K562 (cell line): ENCODE measurements around the gene FAM114A1. TPM values are rescaled to one million over a fixed set of nuclear protein-coding genes. Genes with fewer than 3 reads are reported as not detected.

Experiments
- ATAC-seq: fragments of 200-7000 bp; cut with Tn5 transposase; 3 replicates; pipeline ENCODE4 v1.9.1; 2020; ENCODE audit warnings: moderate library complexity
- BruUV-seq: library from RNA; stranded (reverse); fragments of 400-500 nt; replicated peaks from 2 replicates; lab custom pipeline; 2021; lab: Mats Ljungman, UMichigan
- CTCF ChIA-PET: fragments of 300-600 bp; formaldehyde crosslinking; extraction: SDS; loops from one replicate; lab custom pipeline; 2021; ENCODE audit warnings: low intra/inter-chr PET ratio; lab: Yijun Ruan, JAX
- POLR2A ChIA-PET: fragments of 300-600, 350-650 bp; sonication (Branson Sonifier 250); formaldehyde crosslinking; extraction: SDS; loops from one replicate; lab custom pipeline; 2021; ENCODE audit warnings: antibody characterized with exemption, inconsistent platforms; lab: Yijun Ruan, JAX
- DNase-seq, 4 experiments: peaks; one replicate each; pipeline versions ENCODE4 v3.0.0 to v3.0.0-alpha.2; 2011 to 2018; ENCODE audit warnings: low spot score in 3 of 4, mixed read lengths in 3 of 4; ENCODE audit errors: extremely low read depth in 1 of 4
- FAIRE-seq: peaks from 2 replicates; lab custom pipeline; 2011; peaks lifted over from hg19 to GRCh38; lab: Jason Lieb, UNC
- H2AFZ ChIP-seq: 2 replicates; pipeline ENCODE4 v1.6.0; 2011; ENCODE audit warnings: low read depth, low read length, control low read depth, inconsistent platforms
- H3K27ac ChIP-seq: fragments of 200-600 bp; 3 replicates; pipeline ENCODE4 v1.8.0; 2011; ENCODE audit warnings: low read depth, mild to moderate bottlenecking, control low read depth, inconsistent platforms, low read length, moderate library complexity, mixed read lengths; ENCODE audit errors: extremely low read depth
- H3K27me3 ChIP-seq, 2 experiments: fragments of 300-600 bp in 1 of 2; 2 replicates in 1 of 2; 3 replicates in 1 of 2; pipeline versions ENCODE4 v1.6.0 to v1.8.0; 2011; ENCODE audit warnings: inconsistent platforms in 2 of 2, low read length in 2 of 2, mild to moderate bottlenecking in 1 of 2, mixed read lengths in 1 of 2, moderate library complexity in 1 of 2; ENCODE audit not compliant: control insufficient read depth in 2 of 2, insufficient read depth in 2 of 2
- H3K36me3 ChIP-seq: fragments of 300-600 bp; 3 replicates; pipeline ENCODE4 v1.8.0; 2011; ENCODE audit warnings: mild to moderate bottlenecking, low read length, inconsistent platforms; ENCODE audit not compliant: control insufficient read depth, insufficient read depth
- H3K4me1 ChIP-seq, 2 experiments: fragments of 200-600 bp in 1 of 2; replicated peaks in 1 of 2; 2 replicates in 1 of 2; 3 replicates in 1 of 2; pipeline versions ENCODE4 v1.5.1 to v1.8.0; 2011; ENCODE audit warnings: inconsistent platforms in 2 of 2, low read length in 2 of 2, mild to moderate bottlenecking in 1 of 2, mixed read lengths in 1 of 2, moderate library complexity in 1 of 2; ENCODE audit not compliant: control insufficient read depth in 2 of 2, insufficient read depth in 2 of 2
- H3K4me2 ChIP-seq: 2 replicates; pipeline ENCODE4 v1.6.1; 2011; ENCODE audit warnings: low read length, control low read depth, inconsistent platforms, mixed read lengths; ENCODE audit not compliant: insufficient read depth
- H3K4me3 ChIP-seq: fragments of 200-600 bp; sonication (generic), shearing (Covaris generic); 2 replicates; pipeline ENCODE4 v1.5.1; 2016; ENCODE audit warnings: control low read depth, inconsistent platforms
- H3K79me2 ChIP-seq: fragments of 200-600 bp; 3 replicates; pipeline ENCODE4 v1.8.0; 2011; ENCODE audit warnings: low read length, inconsistent platforms; ENCODE audit not compliant: control insufficient read depth, insufficient read depth
- H3K9ac ChIP-seq, 2 experiments: 2 replicates each; pipeline versions ENCODE4 v1.6.0 to v1.6.1; 2011; ENCODE audit warnings: low read depth in 2 of 2, low read length in 2 of 2, control low read depth in 1 of 2, inconsistent platforms in 1 of 2, mild to moderate bottlenecking in 1 of 2, mixed read lengths in 1 of 2; ENCODE audit not compliant: insufficient read depth in 1 of 2
- H3K9me1 ChIP-seq: one replicate; pipeline ENCODE4 v1.6.0; 2011; ENCODE audit warnings: inconsistent platforms, mild to moderate bottlenecking, low read length, moderate library complexity; ENCODE audit not compliant: control insufficient read depth, insufficient read depth
- H3K9me3 ChIP-seq: replicated peaks from 2 replicates; pipeline ENCODE4 v1.5.1; 2011; ENCODE audit warnings: low read depth, low read length, inconsistent platforms; ENCODE audit not compliant: control insufficient read depth, insufficient read depth
- H4K20me1 ChIP-seq: replicated peaks from 2 replicates; pipeline ENCODE4 v1.6.1; 2011; ENCODE audit warnings: low read length, inconsistent platforms, mixed read lengths; ENCODE audit not compliant: control insufficient read depth, insufficient read depth
- ATF3 ChIP-seq, 2 experiments: fragments of 450-650 bp in 1 of 2; sonication (generic) in 1 of 2; formaldehyde crosslinking in 1 of 2; IDR thresholded peaks in 1 of 2; conservative IDR thresholded peaks in 1 of 2; 2 replicates each; pipeline versions ENCODE4 v1.6.1 to v1.8.1; 2016 to 2023; ENCODE audit warnings: mild to moderate bottlenecking in 2 of 2, moderate library complexity in 2 of 2, inconsistent platforms in 1 of 2, missing genetic modification reagents in 1 of 2
- CHCHD3 ChIP-seq: fragments of 250-450 bp; sonication (Bioruptor Pico); IDR thresholded peaks from 2 replicates; pipeline ENCODE4 v2.1.2; 2022; ENCODE audit warnings: mild to moderate bottlenecking
- FOXM1 ChIP-seq, 2 experiments: fragments of 450-650 bp in 1 of 2; sonication (generic) in 1 of 2; formaldehyde crosslinking in 1 of 2; IDR thresholded peaks; 2 replicates each; pipeline versions ENCODE4 v1.6.1 to v1.9.0; 2017 to 2022; ENCODE audit warnings: low read depth in 2 of 2, mild to moderate bottlenecking in 2 of 2, missing genetic modification reagents in 1 of 2, moderate library complexity in 1 of 2
- NFIC ChIP-seq: fragments of 450-650 bp; IDR thresholded peaks from 2 replicates; pipeline ENCODE4 v1.6.1; 2017; ENCODE audit warnings: mild to moderate bottlenecking, inconsistent platforms
- NRF1 ChIP-seq, 2 experiments: fragments of 450-650 bp; IDR thresholded peaks in 1 of 2; conservative IDR thresholded peaks in 1 of 2; 2 replicates each; pipeline ENCODE4 v1.6.1; 2014; ENCODE audit warnings: mild to moderate bottlenecking in 2 of 2
- RBM39 ChIP-seq: fragments of 200-400 bp; formaldehyde crosslinking; optimal IDR thresholded peaks from 2 replicates; pipeline ENCODE3; 2018; ENCODE audit warnings: low read depth, low read length
- TEAD1 ChIP-seq, 2 experiments: fragments of 450-650 bp in 1 of 2; sonication (generic) in 1 of 2; formaldehyde crosslinking; IDR thresholded peaks; 2 replicates each; pipeline versions ENCODE4 v1.4.0 to v1.8.0; 2020 to 2022; ENCODE audit warnings: mild to moderate bottlenecking in 2 of 2, missing genetic modification reagents in 1 of 2
- ZNF311 ChIP-seq: fragments of 250-450 bp; sonication (Bioruptor Pico); IDR thresholded peaks from 2 replicates; pipeline ENCODE4 v1.4.0; 2020; ENCODE audit warnings: mild to moderate bottlenecking, moderate library complexity
- WGBS: fragments of 100-300 bp; shearing (Covaris generic); methylation state at CpG from one replicate; pipeline ENCODE4 v1.1.6; 2016; ENCODE audit warnings: low coverage, mixed read lengths; ENCODE audit not compliant: insufficient coverage; ENCODE audit errors: missing lambda C conversion rate; 5-methylcytosine and 5-hydroxymethylcytosine counted together
- in situ Hi-C: fragments of 300-500 bp; cut with MboI; formaldehyde crosslinking; loops from 4 replicates; pipeline ENCODE4 v1.15.0; 2018; ENCODE audit warnings: inconsistent platforms, mixed read lengths
- intact Hi-C: fragments of 100-400 bp; cut with micrococcal nuclease; formaldehyde crosslinking; loops from 2 replicates; pipeline ENCODE4 v1.14.2; 2022
- polyA plus RNA-seq, 8 experiments: library from polyadenylated mRNA; depleted of rRNA in 4 of 8; stranded (reverse) in 5 of 8; unstranded in 3 of 8; fragments of >200 nt; fragmentation: Nextera tagmentation in 2 of 8; fragmentation: Illumina TruSeq in 1 of 8; extraction: Ambion mirVana in 2 of 8; extraction: Trizol in 1 of 8; gene quantifications; 2 replicates each; pipeline versions ENCODE4 v1.2.1 to v1.2.3, GENCODE V29; 2011 to 2014; ENCODE audit warnings: inconsistent platforms in 1 of 8, missing spikeins in 1 of 8
- total RNA-seq, 7 experiments: library from RNA; depleted of rRNA in 6 of 7; stranded (reverse); fragments of >200 nt in 6 of 7; fragmentation: Illumina TruSeq in 2 of 7; extraction: Trizol in 2 of 7; gene quantifications; 2 replicates each; pipeline versions ENCODE4 v1.2.1 to v1.2.3, GENCODE V29; 2011 to 2021; ENCODE audit warnings: low replicate concordance in 1 of 7

Gene FAM114A1
- total and polyA plus RNA-seq, 9 of the 15 experiments (the other 6 are each of a cell fraction or from before 2014, with no cell fraction given), result 1.8 to 12.0 (median 4.3) TPM

DNA sequence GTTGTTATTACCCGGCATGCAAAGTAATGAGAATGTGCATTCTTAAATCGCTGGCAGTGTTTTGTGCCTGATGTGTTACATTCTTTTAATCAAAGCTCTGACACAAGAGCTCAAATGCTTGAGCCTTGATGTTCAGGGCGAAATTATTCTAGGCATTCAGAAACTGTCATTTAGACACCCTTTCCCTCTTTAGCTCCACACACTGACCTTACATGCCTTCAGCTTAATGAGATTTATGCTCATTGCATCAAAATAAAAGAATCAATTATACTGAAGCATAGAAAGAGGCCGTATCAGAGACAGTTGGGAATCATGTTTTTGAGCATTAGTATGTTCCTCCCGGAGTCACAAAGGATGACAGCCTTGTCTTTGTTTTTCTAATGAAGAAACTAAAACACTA is 56.7 kb downstream of the FAM114A1 start:
- FAIRE-seq (no peak), DNase-seq (no peak), ATAC-seq (no peak)
- no peaks in the 10 kb centered on the region for H3K36me3 ChIP-seq
- intact Hi-C loops (no loop called here), in situ Hi-C loops (no loop called here)
- 30% methylated on average over 5 of the region's 5 CpGs for WGBS
- ChIA-PET CTCF (no interaction called here), POLR2A (interaction anchor here (0.8 to 0.9 kb wide), 3 partner anchors 10 to 17 kb away, joined by 3 to 4 read pairs (median 3); no protein-coding TSS in a partner anchor)
- H3K9me3 ChIP-seq, result no peaks in the 10 kb centered on the region
- no peak overlapping the region for H3K27ac ChIP-seq
- TF ChIP-seq TEAD1 (CRISPR knock-in tag; IDR thresholded peaks at IDR 0.05) (no peak), FOXM1 (IDR thresholded peaks at IDR 0.05; ENCODE audit: low read depth) (no peak), FOXM1 (CRISPR knock-in tag; IDR thresholded peaks at IDR 0.05; ENCODE audit: low read depth) (no peak), RBM39 (no peak), ZNF311 (CRISPR knock-in tag) (no peak), ATF3 (IDR thresholded peaks at IDR 0.05) (no peak), ATF3 (CRISPR knock-in tag; conservative IDR thresholded peaks at IDR 0.05) (no peak), NRF1 (conservative IDR thresholded peaks at IDR 0.05 in 1 of 2, IDR thresholded peaks at IDR 0.05 in 1 of 2) (no peak), NFIC (no peak), CHCHD3 (CRISPR knock-in tag) (no peak)
- H3K9ac ChIP-seq, result no peak overlapping the region
- no peak overlapping the region for H3K4me3 ChIP-seq
- H3K27me3 ChIP-seq, result no peaks in the 10 kb centered on the region
- no peak overlapping the region for H3K4me2 ChIP-seq
- H4K20me1 ChIP-seq, result peaks cover 4% of the 10 kb centered on the region; the same call in 1 of the 2 replicates
- no peaks in the 10 kb centered on the region for H3K9me1 ChIP-seq
- no TSS peak for BruUV-seq
- H3K4me1 ChIP-seq, result no peaks in the 10 kb centered on the region
- no peaks in the 10 kb centered on the region for H3K79me2 ChIP-seq
- no peak overlapping the region for H2AFZ ChIP-seq
